Activated naive CD8-positive, alpha-beta T cell (primary cell): ENCODE measurements around the gene LILRB5.
"Not testable (repeated sequence)": the region's sequence is repeated elsewhere in the genome, so short reads cannot be mapped to it uniquely, and the experiment has no call there.

ENCODE experiments used
- H3K27ac Mint-ChIP-seq: one replicate; pipeline ENCODE4 v1.8.0; 2021; ENCODE audit warnings: mixed read lengths
- H3K27me3 Mint-ChIP-seq: one replicate; pipeline ENCODE4 v1.8.0; 2021; ENCODE audit warnings: mixed read lengths
- H3K36me3 Mint-ChIP-seq: one replicate; pipeline ENCODE4 v1.8.0; 2021; ENCODE audit warnings: mixed read lengths
- H3K4me1 Mint-ChIP-seq: one replicate; pipeline ENCODE4 v1.8.0; 2021; ENCODE audit warnings: low read depth, mixed read lengths
- H3K4me3 Mint-ChIP-seq: one replicate; pipeline ENCODE4 v1.8.0; 2021; ENCODE audit warnings: mild to moderate bottlenecking, mixed read lengths
- H3K9me3 Mint-ChIP-seq: one replicate; pipeline ENCODE4 v1.8.0; 2021; ENCODE audit warnings: low read depth, mixed read lengths

LILRB5 gene

GRCh38 chr19:54240372-54241336, 16.4 kb downstream of the LILRB5 start:
- not testable (repeated sequence) for H3K4me1 Mint-ChIP-seq, H3K27me3 Mint-ChIP-seq, H3K27ac Mint-ChIP-seq, H3K9me3 Mint-ChIP-seq, H3K36me3 Mint-ChIP-seq, H3K4me3 Mint-ChIP-seq

GRCh38 chr19:54239491-54240371, 17.3 kb downstream of the LILRB5 start:
- not testable (repeated sequence) for H3K9me3 Mint-ChIP-seq, H3K4me3 Mint-ChIP-seq, H3K4me1 Mint-ChIP-seq, H3K27ac Mint-ChIP-seq, H3K36me3 Mint-ChIP-seq, H3K27me3 Mint-ChIP-seq

- H3K27me3 Mint-ChIP-seq: peaks cover 11% of the 10 kb centered on the region
- no peak overlapping the region for H3K27ac Mint-ChIP-seq
- H3K4me3 Mint-ChIP-seq: no peak overlapping the region
- H3K9me3 Mint-ChIP-seq: no peaks in the 10 kb centered on the region
- peaks cover 8% of the 10 kb centered on the region for H3K4me1 Mint-ChIP-seq
- no peaks in the 10 kb centered on the region for H3K36me3 Mint-ChIP-seq
These were observed 23.1 kb downstream of the LILRB5 start for GRCh38 chr19:54233941-54234340.

- Mint-ChIP-seq H3K9me3 (no peaks in the 10 kb centered on the region), H3K27ac (no peak overlapping the region), H3K27me3 (peaks cover 9% of the 10 kb centered on the region), H3K4me3 (no peak overlapping the region), H3K36me3 (no peaks in the 10 kb centered on the region), H3K4me1 (peaks cover 8% of the 10 kb centered on the region)
These were observed 25.8 kb downstream of the LILRB5 start for GRCh38 chr19:54231077-54231931.

GRCh38 chr19:54230031-54230430, 27.0 kb downstream of the LILRB5 start:
- H3K27ac Mint-ChIP-seq: no peak overlapping the region
- no peaks in the 10 kb centered on the region for H3K9me3 Mint-ChIP-seq
- H3K36me3 Mint-ChIP-seq: no peaks in the 10 kb centered on the region
- peaks cover 9% of the 10 kb centered on the region for H3K27me3 Mint-ChIP-seq
- peaks cover 8% of the 10 kb centered on the region for H3K4me1 Mint-ChIP-seq
- H3K4me3 Mint-ChIP-seq: no peak overlapping the region

GRCh38 chr19:54229146-54229545, 27.9 kb downstream of the LILRB5 start:
- peaks cover 8% of the 10 kb centered on the region for H3K4me1 Mint-ChIP-seq
- H3K9me3 Mint-ChIP-seq: no peaks in the 10 kb centered on the region
- H3K36me3 Mint-ChIP-seq: no peaks in the 10 kb centered on the region
- peaks cover 5% of the 10 kb centered on the region for H3K27me3 Mint-ChIP-seq
- H3K27ac Mint-ChIP-seq: no peak overlapping the region
- no peak overlapping the region for H3K4me3 Mint-ChIP-seq

- not testable (repeated sequence) for H3K9me3 Mint-ChIP-seq, H3K27ac Mint-ChIP-seq, H3K27me3 Mint-ChIP-seq, H3K4me3 Mint-ChIP-seq, H3K36me3 Mint-ChIP-seq, H3K4me1 Mint-ChIP-seq
These were observed 32.5 kb downstream of the LILRB5 start for GRCh38 chr19:54224619-54225018.

- H3K27me3 Mint-ChIP-seq, H3K4me3 Mint-ChIP-seq, H3K36me3 Mint-ChIP-seq, H3K9me3 Mint-ChIP-seq, H3K27ac Mint-ChIP-seq, H3K4me1 Mint-ChIP-seq: not testable (repeated sequence)
These were observed 33.2 kb downstream of the LILRB5 start for GRCh38 chr19:54223937-54224281.

GRCh38 chr19:54223277-54223936, 33.7 kb downstream of the LILRB5 start:
- not testable (repeated sequence) for H3K27me3 Mint-ChIP-seq, H3K4me1 Mint-ChIP-seq, H3K4me3 Mint-ChIP-seq, H3K27ac Mint-ChIP-seq, H3K9me3 Mint-ChIP-seq, H3K36me3 Mint-ChIP-seq

- not testable (repeated sequence) for H3K27ac Mint-ChIP-seq, H3K4me3 Mint-ChIP-seq, H3K27me3 Mint-ChIP-seq
These were observed 34.4 kb downstream of the LILRB5 start, which contains the start of gene LILRB3 for GRCh38 chr19:54222474-54223276. Gene LILRB3 (minus strand): TSS chr19:54223007. CDS start chr19:54222976, 31 bp downstream.

GRCh38 chr19:54221947-54222346, 35.1 kb downstream of the LILRB5 start:
- not testable (repeated sequence) for H3K27ac Mint-ChIP-seq, H3K36me3 Mint-ChIP-seq, H3K27me3 Mint-ChIP-seq, H3K9me3 Mint-ChIP-seq, H3K4me3 Mint-ChIP-seq, H3K4me1 Mint-ChIP-seq

More at GRCh38 chr19:54222474-54223276, 34.4 kb downstream of the LILRB5 start, which contains the start of gene LILRB3:
- not testable (repeated sequence) for H3K36me3 Mint-ChIP-seq, H3K4me1 Mint-ChIP-seq, H3K9me3 Mint-ChIP-seq

GRCh38 chr19:54219702-54220101, 37.4 kb downstream of the LILRB5 start:
- H3K4me1 Mint-ChIP-seq, H3K4me3 Mint-ChIP-seq, H3K27ac Mint-ChIP-seq, H3K27me3 Mint-ChIP-seq, H3K9me3 Mint-ChIP-seq, H3K36me3 Mint-ChIP-seq: not testable (repeated sequence)

- Mint-ChIP-seq H3K27me3 (peaks cover 3% of the 10 kb centered on the region), H3K9me3 (no peaks in the 10 kb centered on the region), H3K27ac (no peak overlapping the region), H3K36me3 (peaks cover 3% of the 10 kb centered on the region), H3K4me1 (peaks cover 3% of the 10 kb centered on the region), H3K4me3 (no peak overlapping the region)
These were observed 38.0 kb downstream of the LILRB5 start for GRCh38 chr19:54218960-54219661.
